OCI-LY1 (cell line): Measurements from ENCODE around the gene BLCAP.

ENCODE experiments used
- H2AFZ ChIP-seq: fragments of 200-600 bp; sonication (generic), shearing (Covaris generic); 2 replicates; pipeline ENCODE4 v1.6.0; 2014; ENCODE audit warnings: antibody characterized with exemption, mild to moderate bottlenecking, low read length
- H3F3A ChIP-seq: fragments of 200-600 bp; sonication (generic), shearing (Covaris generic); 2 replicates; pipeline ENCODE4 v1.6.0; 2014; ENCODE audit warnings: mild to moderate bottlenecking, antibody characterized with exemption, low read length, moderate library complexity; ENCODE audit not compliant: insufficient read depth
- H3K27ac ChIP-seq: fragments of 200-600 bp; sonication (generic); 2 replicates; pipeline ENCODE4 v1.5.1; 2014; ENCODE audit warnings: low read length, mixed run types, mild to moderate bottlenecking, low read depth; ENCODE audit not compliant: poor library complexity, severe bottlenecking
- H3K27me3 ChIP-seq: fragments of 200-600 bp; sonication (generic); 2 replicates; pipeline ENCODE4 v1.6.0; 2014; ENCODE audit warnings: antibody characterized with exemption, mild to moderate bottlenecking, low read length, moderate library complexity; ENCODE audit not compliant: insufficient read depth
- H3K36me3 ChIP-seq: fragments of 200-600 bp; sonication (generic); 2 replicates; pipeline ENCODE4 v1.6.1; 2014; ENCODE audit warnings: mild to moderate bottlenecking, antibody characterized with exemption, low read length, moderate library complexity, mixed read lengths; ENCODE audit not compliant: insufficient read depth
- H3K4me1 ChIP-seq: fragments of 200-600 bp; sonication (generic); 2 replicates; pipeline ENCODE4 v1.5.1; 2014; ENCODE audit warnings: mild to moderate bottlenecking, low read length, moderate library complexity; ENCODE audit not compliant: insufficient read depth, severe bottlenecking
- H3K4me2 ChIP-seq: fragments of 200-600 bp; sonication (generic), shearing (Covaris generic); 2 replicates; pipeline ENCODE4 v1.6.1; 2014; ENCODE audit warnings: low read length
- H3K4me3 ChIP-seq: fragments of 200-600 bp; sonication (generic); 2 replicates; pipeline ENCODE4 v1.5.1; 2014; ENCODE audit warnings: low read length, low read depth, mild to moderate bottlenecking, mixed read lengths; ENCODE audit not compliant: poor library complexity, severe bottlenecking
- H3K79me2 ChIP-seq: fragments of 200-600 bp; shearing (Covaris generic); 2 replicates; pipeline ENCODE4 v1.6.1; 2016; ENCODE audit warnings: mixed run types, low read length, mixed read lengths; ENCODE audit not compliant: insufficient read depth
- H3K9ac ChIP-seq: fragments of 200-600 bp; sonication (generic), shearing (Covaris generic); 2 replicates; pipeline ENCODE4 v1.6.1; 2014; ENCODE audit warnings: mild to moderate bottlenecking, low read length, mixed read lengths
- H3K9me2 ChIP-seq: fragments of 200-600 bp; sonication (generic), shearing (Covaris generic); 2 replicates; pipeline ENCODE4 v1.6.1; 2014; ENCODE audit warnings: low read depth, mild to moderate bottlenecking, low read length, mixed read lengths
- H3K9me3 ChIP-seq: fragments of 200-600 bp; shearing (Covaris generic); 2 replicates; pipeline ENCODE4 v1.6.1; 2014; ENCODE audit warnings: low read length, mixed read lengths
- H4K20me1 ChIP-seq: fragments of 200-600 bp; sonication (generic), shearing (Covaris generic); 2 replicates; pipeline ENCODE4 v1.6.0; 2016; ENCODE audit warnings: mild to moderate bottlenecking, low read length; ENCODE audit not compliant: insufficient read depth
- CTCF ChIP-seq: fragments of 200-600 bp; sonication (generic), shearing (Covaris generic); IDR thresholded peaks from 2 replicates; pipeline ENCODE4 v1.5.1; 2017; ENCODE audit warnings: mild to moderate bottlenecking, antibody characterized with exemption, low read length, moderate library complexity, mixed read lengths
- EZH2 ChIP-seq: fragments of 200-600 bp; sonication (generic), shearing (Covaris generic); IDR thresholded peaks from 2 replicates; pipeline ENCODE4 v1.8.0; 2017; ENCODE audit warnings: borderline replicate concordance, mixed run types, mild to moderate bottlenecking, antibody characterized with exemption, low read length, moderate library complexity, mixed read lengths

The BLCAP gene

GRCh38 chr20:37570419-37570818 lies 42.7 kb upstream of the BLCAP start:
- Histone ChIP-seq H3K79me2 (no peaks in the 10 kb centered on the region), H3F3A (no peaks in the 10 kb centered on the region), H3K4me3 (no peak overlapping the region), H3K4me1 (no peaks in the 10 kb centered on the region), H4K20me1 (no peaks in the 10 kb centered on the region), H3K4me2 (no peak overlapping the region), H3K9me2 (no peaks in the 10 kb centered on the region), H3K27me3 (no peaks in the 10 kb centered on the region), H3K9me3 (no peaks in the 10 kb centered on the region), H3K27ac (no peak overlapping the region), H3K36me3 (no peaks in the 10 kb centered on the region), H2AFZ (no peak overlapping the region), H3K9ac (no peak overlapping the region)
- TF ChIP-seq EZH2 (no peak), CTCF (no peak)

GRCh38 chr20:37567671-37568588 lies 40.3 kb upstream of the BLCAP start:
- H3K27ac ChIP-seq: no peak overlapping the region
- H3K4me3 ChIP-seq: no peak overlapping the region
- H3F3A ChIP-seq: no peaks in the 10 kb centered on the region
- H3K9ac ChIP-seq: no peak overlapping the region
- no peaks in the 10 kb centered on the region for H3K9me3 ChIP-seq
- no peaks in the 10 kb centered on the region; the same call in 1 of the 2 replicates for H3K27me3 ChIP-seq
- no peaks in the 10 kb centered on the region for H3K4me1 ChIP-seq
- H3K4me2 ChIP-seq: no peak overlapping the region
- TF ChIP-seq CTCF (no peak), EZH2 (no peak)
- H3K9me2 ChIP-seq: no peaks in the 10 kb centered on the region
- no peaks in the 10 kb centered on the region for H3K36me3 ChIP-seq
- no peak overlapping the region for H2AFZ ChIP-seq
- H4K20me1 ChIP-seq: no peaks in the 10 kb centered on the region
- no peaks in the 10 kb centered on the region for H3K79me2 ChIP-seq

- no peaks in the 10 kb centered on the region for H3K9me2 ChIP-seq
- H3K27me3 ChIP-seq: no peaks in the 10 kb centered on the region; the same call in 1 of the 2 replicates
- H2AFZ ChIP-seq: no peak overlapping the region
- H3K9me3 ChIP-seq: no peaks in the 10 kb centered on the region
- H3K79me2 ChIP-seq: no peaks in the 10 kb centered on the region
- no peak overlapping the region for H3K4me2 ChIP-seq
- H3K27ac ChIP-seq: no peak overlapping the region
- H3K4me1 ChIP-seq: no peaks in the 10 kb centered on the region
- H3K4me3 ChIP-seq: no peak overlapping the region
- no peak for TF ChIP-seq CTCF
- TF ChIP-seq EZH2: no peak
- H4K20me1 ChIP-seq: no peaks in the 10 kb centered on the region
- no peaks in the 10 kb centered on the region for H3F3A ChIP-seq
- H3K36me3 ChIP-seq: no peaks in the 10 kb centered on the region
- H3K9ac ChIP-seq: no peak overlapping the region
Observed at GRCh38 chr20:37567331-37567665, 39.6 kb upstream of the BLCAP start.
